Neuronal stem cell (in vitro differentiated cells): ENCODE data around the gene DUSP10.

Source experiments
- DNase-seq: peaks from one replicate; pipeline ENCODE4 v3.0.0-alpha.2; 2013; ENCODE audit warnings: low spot score
- H2AFZ ChIP-seq: one replicate; pipeline ENCODE4 v1.6.1; 2013; ENCODE audit warnings: mild to moderate bottlenecking, low read length, inconsistent platforms
- H2AK5ac ChIP-seq: 2 replicates; pipeline ENCODE4 v1.6.1; 2013; ENCODE audit warnings: low read depth, mild to moderate bottlenecking, inconsistent platforms, low read length, moderate library complexity, mixed read lengths
- H2BK120ac ChIP-seq: 2 replicates; pipeline ENCODE4 v1.6.1; 2013; ENCODE audit warnings: low read depth, mild to moderate bottlenecking, inconsistent platforms, low read length, moderate library complexity, mixed read lengths
- H2BK12ac ChIP-seq: one replicate; pipeline ENCODE4 v1.6.1; 2013; ENCODE audit warnings: low read length, inconsistent platforms
- H2BK15ac ChIP-seq: 2 replicates; pipeline ENCODE4 v1.6.1; 2013; ENCODE audit warnings: mild to moderate bottlenecking, low read length, inconsistent platforms, mixed read lengths
- H2BK5ac ChIP-seq: one replicate; pipeline ENCODE4 v1.6.1; 2013; ENCODE audit warnings: inconsistent platforms, mild to moderate bottlenecking, low read length, moderate library complexity
- H3K14ac ChIP-seq: one replicate; pipeline ENCODE4 v1.6.1; 2013; ENCODE audit warnings: low read length, inconsistent platforms
- H3K18ac ChIP-seq: 2 replicates; pipeline ENCODE4 v1.6.1; 2013; ENCODE audit warnings: low read length, inconsistent platforms
- H3K23ac ChIP-seq: 2 replicates; pipeline ENCODE4 v1.6.1; 2013; ENCODE audit warnings: low read depth, mild to moderate bottlenecking, mixed read lengths, low read length, inconsistent platforms; ENCODE audit not compliant: poor library complexity
- H3K27ac ChIP-seq: replicated peaks from 3 replicates; pipeline ENCODE4 v1.5.1; 2013; ENCODE audit warnings: low read length, inconsistent platforms
- H3K27me3 ChIP-seq, 3 experiments: 2 replicates each; pipeline ENCODE4 v1.6.1; 2013; ENCODE audit warnings: low read length in 3 of 3, mild to moderate bottlenecking in 2 of 3, inconsistent platforms in 1 of 3, low read depth in 1 of 3, mixed read lengths in 1 of 3, moderate library complexity in 1 of 3; ENCODE audit not compliant: control insufficient read depth in 3 of 3, insufficient read depth in 3 of 3
- H3K36me3 ChIP-seq, 2 donors: replicated peaks in 1 of 2; 2 replicates each; pipeline ENCODE4 v1.6.1; 2013; ENCODE audit warnings: low read length in 2 of 2; ENCODE audit not compliant: control insufficient read depth in 2 of 2, insufficient read depth in 2 of 2
- H3K4ac ChIP-seq: 2 replicates; pipeline ENCODE4 v1.6.1; 2013; ENCODE audit warnings: inconsistent platforms, mild to moderate bottlenecking, low read length, moderate library complexity
- H3K4me1 ChIP-seq, 2 donors: 1 replicate in 1 of 2; 2 replicates in 1 of 2; pipeline ENCODE4 v1.6.1; 2013; ENCODE audit warnings: low read length in 2 of 2, low read depth in 1 of 2; ENCODE audit not compliant: control insufficient read depth in 2 of 2, insufficient read depth in 1 of 2
- H3K4me2 ChIP-seq: one replicate; pipeline ENCODE4 v1.6.1; 2013; ENCODE audit warnings: mild to moderate bottlenecking, low read length, inconsistent platforms; ENCODE audit not compliant: insufficient read depth, poor library complexity, severe bottlenecking
- H3K4me3 ChIP-seq, 2 donors: 2 replicates each; pipeline ENCODE4 v1.5.1; 2013; ENCODE audit warnings: low read length in 2 of 2, mild to moderate bottlenecking in 2 of 2, inconsistent platforms in 1 of 2, moderate library complexity in 1 of 2
- H3K79me1 ChIP-seq: one replicate; pipeline ENCODE4 v1.6.1; 2013; ENCODE audit warnings: low read depth, mild to moderate bottlenecking, inconsistent platforms, low read length, moderate library complexity
- H3K9ac ChIP-seq: one replicate; pipeline ENCODE4 v1.6.1; 2013; ENCODE audit warnings: mild to moderate bottlenecking, low read depth, low read length, inconsistent platforms; ENCODE audit not compliant: poor library complexity
- H3K9me3 ChIP-seq, 2 donors: replicated peaks in 1 of 2; 2 replicates each; pipeline versions ENCODE3 to v1.6.1; 2013; ENCODE audit warnings: low read length in 2 of 2, mild to moderate bottlenecking in 2 of 2, inconsistent platforms in 1 of 2, low read depth in 1 of 2, mixed read lengths in 1 of 2, moderate library complexity in 1 of 2; ENCODE audit not compliant: control insufficient read depth in 2 of 2, insufficient read depth in 1 of 2
- H4K8ac ChIP-seq: one replicate; pipeline ENCODE4 v1.6.1; 2013; ENCODE audit warnings: low read depth, mild to moderate bottlenecking, inconsistent platforms, low read length, moderate library complexity
- H4K91ac ChIP-seq: one replicate; pipeline ENCODE4 v1.6.1; 2013; ENCODE audit warnings: low read length, low read depth, mild to moderate bottlenecking, inconsistent platforms; ENCODE audit not compliant: poor library complexity
- WGBS, 2 donors: extraction: QIAGEN DNeasy Blood & Tissue Kit; methylation state at CpG; one replicate each; pipeline ENCODE4 v1.1.7; 2013; ENCODE audit warnings: missing lambda C conversion rate in 2 of 2, mixed read lengths in 1 of 2; ENCODE audit not compliant: insufficient read length in 2 of 2, insufficient replicate concordance in 1 of 2; ENCODE audit errors: extremely low coverage in 2 of 2; 5-methylcytosine and 5-hydroxymethylcytosine counted together

DUSP10 gene

GRCh38 chr1:221715321-221716169 is 26.3 kb downstream of the DUSP10 start:
- Histone ChIP-seq H4K8ac (no peak overlapping the region), H3K23ac (no peak overlapping the region), H3K4me1 (peaks cover 0 to 5% of the 10 kb centered on the region in 2 donors), H2BK5ac (no peak overlapping the region), H3K4me2 (no peak overlapping the region), H3K36me3 (no peaks in the 10 kb centered on the region), H2AK5ac (no peak overlapping the region), H4K91ac (no peak overlapping the region), H3K27ac (no peak overlapping the region), H3K9me3 (no peaks in the 10 kb centered on the region), H3K18ac (no peak overlapping the region), H3K9ac (no peak overlapping the region), H3K27me3 (no peaks in the 10 kb centered on the region), H2BK120ac (no peak overlapping the region), H2AFZ (no peak overlapping the region), H2BK12ac (no peak overlapping the region), H3K4me3 (no peak overlapping the region), H3K79me1 (no peaks in the 10 kb centered on the region), H3K4ac (no peak overlapping the region), H3K14ac (no peak overlapping the region), H2BK15ac (no peak overlapping the region)
- WGBS, 2 donors, result no CpG with 5 or more reads among the region's 2 CpGs
- DNase-seq, result no peak

- H2BK12ac ChIP-seq, result no peak overlapping the region
- H3K4ac ChIP-seq, result no peak overlapping the region
- H3K14ac ChIP-seq, result no peak overlapping the region
- no peaks in the 10 kb centered on the region for H3K36me3 ChIP-seq
- no peak overlapping the region for H3K4me2 ChIP-seq
- no peak overlapping the region for H3K27ac ChIP-seq
- DNase-seq, result no peak
- H2BK15ac ChIP-seq, result no peak overlapping the region
- H4K91ac ChIP-seq, result no peak overlapping the region
- H2BK5ac ChIP-seq, result no peak overlapping the region
- no peak overlapping the region for H4K8ac ChIP-seq
- no peak overlapping the region for H3K9ac ChIP-seq
- H2BK120ac ChIP-seq, result no peak overlapping the region
- no peak overlapping the region for H3K18ac ChIP-seq
- no peaks in the 10 kb centered on the region for H3K9me3 ChIP-seq
- H3K4me1 ChIP-seq, result peaks cover under 1 to 5% of the 10 kb centered on the region in 2 donors
- no peaks in the 10 kb centered on the region for H3K79me1 ChIP-seq
- no CpG with 5 or more reads among the region's 16 CpGs for WGBS, 2 donors
- H3K23ac ChIP-seq, result no peak overlapping the region
- no peak overlapping the region for H3K4me3 ChIP-seq
- no peak overlapping the region for H2AK5ac ChIP-seq
- peak overlapping the region; percentile 47 for H2AFZ ChIP-seq
- no peaks in the 10 kb centered on the region for H3K27me3 ChIP-seq
Observed at GRCh38 chr1:221714227-221715152, 27.4 kb downstream of the DUSP10 start.

GRCh38 chr1:221712776-221713431 is 29.0 kb downstream of the DUSP10 start:
- H3K4me1 ChIP-seq, result peaks cover 9% of the 10 kb centered on the region in 2 donors
- WGBS, 2 donors, result no CpG with 5 or more reads among the region's 3 CpGs

More at GRCh38 chr1:221712776-221713431, 29.0 kb downstream of the DUSP10 start:
- no peak for DNase-seq
- H2BK12ac ChIP-seq, result no peak overlapping the region
- H3K4ac ChIP-seq, result no peak overlapping the region
- H2BK120ac ChIP-seq, result no peak overlapping the region
- no peaks in the 10 kb centered on the region for H3K9me3 ChIP-seq
- no peak overlapping the region for H2BK5ac ChIP-seq
- no peaks in the 10 kb centered on the region for H3K79me1 ChIP-seq
- H3K27ac ChIP-seq, result no peak overlapping the region
- H3K4me3 ChIP-seq, result no peak overlapping the region
- no peak overlapping the region for H2AK5ac ChIP-seq
- H3K27me3 ChIP-seq, result no peaks in the 10 kb centered on the region
- no peak overlapping the region for H3K18ac ChIP-seq
- H3K36me3 ChIP-seq, result no peaks in the 10 kb centered on the region
- H4K8ac ChIP-seq, result no peak overlapping the region
- H3K9ac ChIP-seq, result no peak overlapping the region
- no peak overlapping the region for H4K91ac ChIP-seq
- no peak overlapping the region for H3K14ac ChIP-seq
- H2BK15ac ChIP-seq, result no peak overlapping the region
- no peak overlapping the region for H3K23ac ChIP-seq
- H2AFZ ChIP-seq, result no peak overlapping the region
- no peak overlapping the region for H3K4me2 ChIP-seq
